NOMO-1 (cell line): Measurements from ENCODE around the gene RAB33A.

Source experiments
- DNase-seq, 2 experiments: peaks; one replicate each; lab custom pipeline; 2025; ENCODE audit not compliant: unreplicated experiment in 2 of 2; lab: John Stamatoyannopoulos, UW

Gene RAB33A

DNA sequence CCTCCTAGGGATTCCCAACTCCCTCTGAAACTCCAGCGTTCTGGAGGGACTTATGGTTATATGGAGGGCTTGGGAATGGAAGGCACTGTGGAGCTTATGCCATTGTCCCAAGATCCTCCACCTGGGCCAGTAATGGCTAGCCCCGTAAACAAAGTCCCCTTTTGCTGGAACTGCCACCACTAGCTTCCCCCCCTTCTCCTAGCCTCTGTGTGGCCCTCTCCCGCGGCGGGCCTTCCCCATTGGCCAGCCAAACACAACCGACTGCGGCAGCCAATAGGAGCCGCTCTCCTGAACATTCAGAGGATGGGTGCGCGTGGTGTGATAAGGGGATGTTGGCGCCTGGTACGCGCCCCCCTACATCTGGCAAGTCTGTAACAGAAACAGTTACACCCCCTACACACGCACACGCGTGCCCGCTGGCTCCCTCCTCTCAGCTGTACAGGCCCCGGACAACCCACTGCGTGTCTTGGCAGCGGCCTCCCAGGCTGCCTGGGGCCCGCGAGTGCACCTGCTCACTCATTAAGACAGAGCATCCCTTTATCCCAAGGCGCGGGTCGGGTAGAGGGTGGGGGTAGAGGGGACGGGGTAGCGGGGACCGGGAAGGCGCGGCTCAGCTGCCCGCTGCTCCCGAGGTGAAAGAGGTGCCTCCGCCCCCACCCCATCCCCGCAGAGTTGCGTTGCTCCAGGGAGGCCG is 863 bp upstream of the RAB33A start:
- peak; percentile 16 to 56 for DNase-seq

DNA sequence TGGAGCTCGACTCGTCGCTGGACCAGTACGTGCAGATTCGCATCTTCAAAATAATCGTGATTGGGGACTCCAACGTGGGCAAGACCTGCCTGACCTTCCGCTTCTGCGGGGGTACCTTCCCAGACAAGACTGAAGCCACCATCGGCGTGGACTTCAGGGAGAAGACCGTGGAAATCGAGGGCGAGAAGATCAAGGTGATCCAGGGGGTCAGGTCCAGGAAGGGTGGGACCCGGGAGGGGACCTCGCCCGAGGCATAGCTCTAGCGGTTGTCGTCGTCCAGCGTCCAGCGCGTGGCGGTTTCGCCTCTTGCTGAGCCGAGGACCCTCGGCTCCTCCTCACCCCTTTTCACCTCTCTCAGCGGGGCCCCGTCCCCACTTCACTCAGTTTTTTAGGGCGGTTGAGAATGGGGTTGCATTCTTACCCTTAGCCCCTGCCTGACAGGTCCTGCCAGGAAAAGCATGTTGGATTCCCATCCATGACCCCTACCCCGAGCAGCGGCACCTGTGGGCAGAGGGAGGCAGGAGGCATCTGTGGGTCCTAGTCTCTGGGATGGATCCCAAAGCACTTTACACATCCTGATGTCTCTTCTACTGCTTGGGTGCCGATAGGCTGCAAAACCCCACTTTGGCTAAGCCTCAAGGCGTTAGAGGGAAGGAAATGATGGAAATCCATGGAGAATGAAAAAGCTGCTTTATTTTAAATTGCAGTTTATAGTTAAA is 524 bp downstream of the RAB33A start:
- DNase-seq = no peak

DNA sequence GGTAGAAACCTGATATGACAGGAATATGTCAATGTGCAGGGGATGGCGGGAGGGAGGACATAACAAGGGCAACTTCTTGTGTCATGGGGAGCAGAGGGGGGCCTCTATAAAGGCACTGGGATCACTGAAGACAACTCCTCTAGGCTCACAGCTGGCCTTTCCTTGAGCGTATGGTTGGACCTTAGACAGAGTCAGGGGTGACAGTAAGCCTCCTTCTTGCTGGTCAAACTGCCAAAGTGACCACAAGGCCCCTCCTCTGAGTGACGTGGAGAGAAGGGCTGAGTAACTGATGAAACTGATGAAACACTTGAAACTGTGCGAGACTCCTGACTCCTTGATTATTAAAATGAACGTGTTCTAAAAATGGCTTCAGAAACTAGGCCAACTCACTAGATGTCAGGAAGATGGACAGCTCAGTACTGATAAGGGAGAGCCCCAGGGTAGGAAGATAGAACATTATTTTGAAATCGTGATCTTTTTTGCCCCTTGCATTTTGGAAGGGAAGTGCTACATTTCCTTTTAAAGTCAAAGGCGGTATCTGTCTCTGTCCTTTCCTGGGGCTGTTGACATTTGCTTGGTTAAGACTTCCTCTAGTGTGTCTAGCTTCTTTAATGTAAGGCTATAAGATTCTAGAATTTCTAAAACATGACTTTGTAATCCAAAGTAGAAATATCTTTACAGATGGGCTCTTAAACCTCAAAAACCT is 1.6 kb downstream of the RAB33A start:
- peak; percentile 66 to 87 for DNase-seq

DNA sequence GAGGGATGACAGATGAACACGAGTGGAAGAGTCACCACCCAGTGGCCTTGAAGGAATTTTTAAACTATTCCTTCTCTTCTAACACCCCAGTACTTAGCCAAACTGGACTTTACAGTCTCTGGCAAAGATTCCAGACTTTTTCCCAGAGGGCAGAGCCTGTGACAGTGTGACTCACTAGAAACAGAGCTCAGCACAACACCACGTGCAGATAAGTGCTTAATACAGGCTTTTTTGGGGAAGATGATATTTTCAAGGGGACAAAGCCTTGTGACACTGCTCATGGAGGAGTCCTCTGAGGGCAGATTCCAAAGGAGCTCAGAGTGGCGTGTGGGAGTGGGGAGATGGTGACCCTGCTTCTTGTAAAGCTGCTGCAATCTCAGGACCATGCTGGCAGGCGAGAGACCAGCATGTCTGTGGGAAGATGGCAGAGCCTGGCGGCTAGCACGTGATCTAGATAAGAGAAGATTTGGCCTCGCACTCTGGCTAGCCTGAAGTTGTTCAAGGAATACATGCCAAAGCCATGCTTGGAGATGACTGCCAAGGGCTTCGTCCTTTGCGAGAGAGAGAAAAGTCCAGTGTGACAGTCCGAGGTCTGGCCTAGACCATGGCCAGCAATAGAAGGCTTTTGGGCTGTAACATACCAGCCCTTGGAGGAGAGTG is 2.4 kb downstream of the RAB33A start:
- no peak for DNase-seq

DNA sequence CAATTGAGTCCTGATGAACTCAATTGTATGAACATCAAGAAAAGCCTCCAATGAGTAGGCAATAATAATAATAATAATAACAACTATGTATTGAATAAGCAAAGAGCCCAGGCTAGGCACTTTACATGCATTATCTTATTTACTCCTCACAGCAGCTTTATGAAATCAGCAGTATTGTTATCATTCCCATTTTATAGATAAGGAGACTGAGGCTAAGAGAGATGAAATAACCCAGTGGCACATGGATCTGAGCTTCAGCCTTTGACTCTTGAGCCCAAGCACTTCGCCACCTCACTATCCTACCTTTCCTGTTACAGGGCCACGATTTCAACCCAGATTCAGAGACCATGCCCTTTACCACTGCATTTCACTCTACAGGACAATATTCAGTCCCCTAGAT is 3.2 kb downstream of the RAB33A start:
- DNase-seq = no peak

DNA sequence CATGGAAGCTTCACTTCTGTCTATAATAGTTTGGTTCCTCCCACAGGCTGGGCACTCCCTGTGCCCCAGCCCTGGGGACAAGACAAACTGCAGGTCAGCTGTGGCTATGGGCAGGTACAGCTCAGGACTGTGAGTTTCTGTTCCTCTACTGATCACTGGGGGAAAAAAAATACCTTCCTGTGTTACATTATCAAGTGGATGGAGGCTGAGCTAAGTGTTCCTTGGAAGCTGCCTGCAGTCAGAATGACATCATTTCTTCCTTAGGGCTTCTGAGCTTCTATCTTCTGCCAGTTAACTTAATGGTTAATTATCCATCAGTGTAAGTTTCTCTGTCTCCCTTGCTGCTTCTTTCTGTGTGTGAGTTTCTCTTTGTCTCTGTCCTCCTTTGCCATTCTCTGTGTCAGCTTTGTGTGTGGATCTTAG is 4.6 kb downstream of the RAB33A start:
- peak; percentile 28 to 72 for DNase-seq

DNA sequence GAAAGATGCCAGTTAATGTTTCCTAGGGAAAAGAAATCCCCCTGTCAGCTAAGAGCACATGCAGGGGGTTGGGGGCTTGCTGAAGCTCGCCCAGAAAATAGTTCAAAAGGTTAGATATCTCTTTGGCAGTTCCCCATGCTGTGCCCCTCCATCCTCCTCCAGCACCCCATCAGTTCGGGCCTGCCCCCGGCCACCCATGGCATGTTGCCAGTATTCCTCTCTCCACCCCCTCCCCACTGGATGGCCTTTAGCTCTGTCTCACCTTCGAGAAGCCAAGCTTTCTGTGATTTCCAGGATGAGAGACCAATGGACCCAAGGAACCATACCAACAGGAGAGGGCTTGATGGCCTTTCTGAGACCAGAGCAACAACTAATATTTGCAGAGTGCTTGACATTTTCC is 5.2 kb downstream of the RAB33A start:
- DNase-seq = no peak

DNA sequence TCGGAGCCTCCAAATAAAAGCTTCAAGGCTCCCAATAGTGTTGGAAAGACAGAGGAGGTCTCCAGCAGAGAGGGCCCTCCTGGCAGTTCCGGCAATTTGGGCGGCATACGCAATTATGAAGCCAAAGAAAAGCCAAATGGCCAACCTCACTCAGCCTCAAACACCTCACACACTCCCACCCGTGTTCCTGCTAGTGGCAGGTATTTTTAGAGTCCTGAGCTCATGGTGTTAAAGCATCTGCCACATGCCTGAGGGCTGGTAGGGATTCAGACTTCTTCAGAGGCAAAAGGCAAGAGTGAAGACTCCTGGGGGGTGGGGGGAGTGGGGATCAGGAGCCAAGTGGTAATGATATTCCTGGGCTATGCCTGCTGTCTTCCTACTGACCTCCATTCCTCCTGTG is 7.4 kb downstream of the RAB33A start:
- no peak for DNase-seq

DNA sequence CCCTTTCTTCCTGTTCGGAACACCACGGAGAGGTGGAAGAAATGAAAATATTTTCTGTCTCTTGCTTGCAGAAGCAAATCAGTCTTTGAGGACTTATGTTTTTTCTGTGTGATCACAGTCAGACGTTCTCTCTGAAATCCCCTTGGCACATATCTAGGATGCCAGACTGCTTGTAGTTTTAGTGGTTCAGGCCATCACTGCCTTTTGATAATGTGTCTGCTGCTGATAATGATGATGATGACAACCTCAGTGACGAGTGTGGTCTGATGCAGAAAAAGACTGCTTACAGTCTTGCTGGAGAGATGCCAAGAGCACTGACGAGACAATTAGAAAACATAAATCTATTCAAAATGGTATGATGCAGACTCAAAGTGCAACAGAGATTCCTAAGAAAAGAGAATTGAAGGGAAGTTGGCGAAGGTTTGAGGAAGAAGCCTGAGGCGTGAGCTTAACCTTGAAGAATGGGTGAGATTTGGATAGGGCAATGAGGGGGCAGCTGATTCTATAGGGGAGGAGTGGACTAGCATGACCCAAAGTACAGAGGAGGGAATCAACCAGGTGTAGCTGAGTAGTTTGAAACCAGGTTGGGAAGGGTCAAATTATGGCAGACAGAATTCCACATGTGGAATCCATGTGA is 7.9 kb downstream of the RAB33A start:
- no peak for DNase-seq

DNA sequence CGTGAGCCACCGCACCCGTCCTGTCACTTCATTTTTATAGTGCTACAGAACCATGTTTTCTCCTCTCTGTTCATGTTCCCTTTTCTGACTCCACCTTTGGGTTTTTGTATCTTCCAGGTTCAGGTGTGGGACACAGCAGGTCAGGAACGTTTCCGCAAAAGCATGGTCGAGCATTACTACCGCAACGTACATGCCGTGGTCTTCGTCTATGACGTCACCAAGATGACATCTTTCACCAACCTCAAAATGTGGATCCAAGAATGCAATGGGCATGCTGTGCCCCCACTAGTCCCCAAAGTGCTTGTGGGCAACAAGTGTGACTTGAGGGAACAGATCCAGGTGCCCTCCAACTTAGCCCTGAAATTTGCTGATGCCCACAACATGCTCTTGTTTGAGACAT is 12.4 kb downstream of the RAB33A start:
- no peak for DNase-seq

DNA sequence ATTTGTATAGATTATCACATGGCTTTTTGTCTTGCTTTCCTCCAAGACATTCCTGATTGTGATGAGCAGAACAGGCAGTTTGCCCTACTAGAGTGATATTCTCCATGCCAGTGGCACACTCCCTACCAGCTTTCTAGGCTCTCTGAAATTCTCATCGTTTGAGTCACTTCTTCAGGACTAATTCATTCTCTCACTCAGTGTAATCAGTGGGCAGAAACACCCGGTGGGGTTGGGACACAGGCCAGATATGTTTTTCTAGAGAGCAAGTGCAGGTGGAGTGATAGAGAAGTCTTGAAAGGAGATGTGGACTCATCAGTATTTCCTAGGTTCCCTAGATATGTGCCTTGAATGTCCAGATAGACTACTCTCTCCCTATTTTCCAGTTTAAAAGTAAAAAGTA is 13.1 kb downstream of the RAB33A start:
- DNase-seq = no peak

DNA sequence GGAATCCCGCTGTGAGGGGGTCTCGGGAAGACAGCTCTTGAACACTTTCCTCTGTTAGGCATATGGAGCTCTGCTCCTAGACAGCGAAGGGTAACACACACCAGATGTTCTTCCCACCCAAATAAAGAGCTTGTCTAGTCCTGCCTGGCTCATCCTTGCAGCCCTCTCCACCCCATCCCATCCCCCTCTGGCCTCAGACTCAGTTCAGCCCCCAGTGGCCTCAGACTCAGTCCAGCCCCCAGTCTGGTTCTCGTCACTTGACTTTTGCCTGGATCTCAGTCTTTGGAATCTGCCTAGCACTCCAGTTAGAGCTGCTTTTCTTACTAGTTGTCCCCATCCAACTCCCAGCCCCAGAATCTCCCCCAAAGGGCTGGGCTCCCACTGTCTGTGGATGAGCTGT is 14.9 kb downstream of the RAB33A start:
- no peak for DNase-seq

DNA sequence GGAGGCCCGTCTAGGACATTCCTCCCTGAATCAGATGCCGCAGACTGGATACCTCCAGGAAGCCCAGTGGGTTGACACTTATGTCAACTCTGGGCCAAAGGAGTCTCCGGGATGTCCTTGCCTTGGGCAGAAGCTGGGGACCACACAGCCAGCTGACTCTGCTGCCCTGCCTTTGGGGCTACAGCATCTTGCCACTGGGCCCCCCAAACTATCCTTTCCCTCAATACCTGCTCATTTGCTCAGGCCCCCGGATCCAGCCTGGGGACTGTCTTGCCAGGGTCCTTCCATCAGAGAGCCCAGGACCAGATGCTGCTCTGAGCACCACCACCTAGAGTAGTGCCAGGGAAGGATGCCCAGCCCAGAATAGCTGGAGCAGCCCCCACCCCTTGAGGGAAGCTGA is 19.0 kb downstream of the RAB33A start:
- DNase-seq = no peak

DNA sequence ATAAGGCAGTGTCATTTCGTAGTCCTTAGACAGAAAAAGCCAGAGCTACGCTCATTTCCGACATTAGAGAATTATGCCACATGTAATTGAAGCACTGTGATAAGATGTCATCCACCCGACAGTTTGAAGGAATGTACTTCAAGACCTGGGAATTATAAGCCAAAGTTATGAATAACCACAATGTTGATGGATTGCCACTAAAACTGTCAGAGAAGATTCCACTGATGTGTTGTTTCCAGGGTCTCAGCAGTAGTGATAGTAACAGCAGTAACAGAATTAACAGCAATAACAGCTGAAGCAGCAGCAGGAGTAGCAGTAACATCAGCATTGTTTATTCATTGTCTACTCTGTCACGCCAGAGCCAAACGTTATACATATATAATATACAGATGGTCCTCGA is 24.7 kb downstream of the RAB33A start:
- DNase-seq = no peak

DNA sequence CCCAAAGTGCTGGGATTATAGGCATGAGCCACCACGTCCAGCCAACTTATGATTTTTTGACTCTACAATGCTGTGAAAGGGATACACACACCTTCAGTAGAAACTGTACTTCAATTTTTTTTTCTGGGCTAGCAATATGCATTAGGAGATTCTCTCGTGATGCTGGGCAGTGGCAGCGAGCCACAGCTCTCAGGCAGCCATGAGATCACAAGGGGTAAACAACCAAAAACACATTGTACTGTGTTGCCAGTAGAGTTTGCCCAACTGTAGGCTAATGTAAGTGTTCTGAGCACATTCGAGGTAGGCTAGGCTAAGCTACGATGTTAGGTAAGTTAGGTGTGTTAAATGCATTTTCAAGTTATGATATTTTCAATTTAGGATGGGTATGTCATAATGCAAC is 25.7 kb downstream of the RAB33A start:
- DNase-seq = no peak

DNA sequence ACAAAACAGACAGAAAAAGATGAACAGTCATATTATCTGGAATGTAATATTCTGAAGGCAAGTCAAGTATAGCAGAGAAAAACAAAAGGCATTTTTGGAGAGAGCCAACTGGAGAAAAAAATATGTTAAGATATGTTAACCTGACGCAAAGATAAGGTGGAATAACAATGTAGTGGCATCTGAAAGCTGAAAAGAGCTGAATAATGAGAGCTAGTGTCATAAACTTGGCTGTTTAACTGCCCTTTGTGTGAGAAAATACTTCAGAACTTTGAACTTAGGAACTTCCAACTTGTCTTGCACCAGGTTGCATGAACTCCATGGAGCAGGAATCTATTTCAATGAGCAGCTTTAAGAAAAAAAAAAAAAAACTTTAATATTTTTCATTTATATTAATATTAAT is 32.9 kb downstream of the RAB33A start:
- DNase-seq = no peak

DNA sequence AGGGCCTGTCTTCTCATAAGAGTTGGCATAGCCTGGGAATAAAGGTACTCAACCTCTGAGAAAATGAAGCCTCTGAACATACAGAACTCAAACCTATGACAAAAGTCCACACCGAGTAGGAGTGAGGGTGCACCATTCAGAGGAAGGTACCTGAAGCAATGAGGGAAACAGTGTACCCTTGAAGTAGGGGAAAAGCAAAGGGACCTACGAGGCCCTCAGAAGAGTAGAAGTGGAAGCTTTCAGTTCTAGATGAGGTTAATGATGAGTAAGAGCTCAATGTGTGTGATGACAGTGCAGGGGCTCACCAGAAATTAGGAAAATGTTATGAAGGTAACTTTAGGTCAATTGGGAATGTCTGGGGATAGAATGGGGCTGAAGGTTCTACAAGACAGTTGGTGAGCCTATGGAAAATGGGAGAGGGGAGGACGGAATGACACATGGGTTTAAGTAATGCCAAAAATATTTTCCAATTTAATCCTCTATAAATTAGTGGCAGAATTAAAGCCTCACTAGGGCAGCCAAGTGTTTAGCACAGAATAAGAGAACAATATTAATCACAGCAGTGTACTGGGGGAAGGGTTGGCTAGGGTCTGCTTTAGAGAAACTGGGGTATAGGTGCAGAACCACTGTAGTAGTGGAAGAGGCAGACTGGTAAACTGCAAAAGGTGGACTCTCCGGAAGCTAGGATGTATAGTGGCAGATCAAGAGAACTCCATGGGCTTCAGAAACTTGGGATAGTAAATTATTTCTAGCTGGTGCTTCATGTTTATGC is 39.8 kb downstream of the RAB33A start:
- DNase-seq = no peak

DNA sequence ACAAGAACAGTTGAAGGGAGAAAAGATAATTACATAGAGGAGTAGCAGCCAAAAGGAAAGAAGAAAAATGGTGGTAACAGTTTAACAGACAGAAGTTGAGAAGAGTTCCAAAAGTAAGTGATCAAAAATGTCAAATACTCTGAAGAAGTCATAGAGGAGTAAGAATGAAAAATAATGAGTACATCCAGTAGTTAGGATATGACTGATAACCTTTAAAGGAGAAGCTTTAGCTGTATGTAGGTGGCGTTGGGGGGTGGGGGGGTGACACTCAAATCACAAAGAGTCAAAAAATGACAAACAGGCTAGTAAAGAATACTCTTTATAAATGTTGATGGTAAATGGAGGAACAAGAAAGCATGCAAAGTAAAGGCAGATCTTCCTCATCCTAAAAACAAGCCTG is 40.6 kb downstream of the RAB33A start:
- DNase-seq = no peak

DNA sequence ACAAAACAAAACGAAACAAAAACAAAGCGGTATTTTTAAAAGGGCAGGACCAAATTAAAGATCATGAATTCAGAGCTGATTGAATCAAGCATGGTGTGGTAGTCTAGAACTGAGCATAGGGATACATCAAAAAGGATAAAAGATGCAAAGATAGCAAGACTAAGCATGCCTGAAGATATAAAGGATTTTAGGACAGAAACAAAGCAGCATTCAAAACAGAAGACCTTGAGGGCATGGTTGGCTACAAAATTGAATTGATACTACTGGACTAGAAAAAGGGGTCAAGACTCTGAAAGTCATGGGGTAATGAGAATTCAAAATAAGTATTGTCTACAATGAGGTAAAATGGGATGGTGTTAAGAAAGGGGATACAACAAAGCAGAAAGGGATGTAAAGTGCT is 41.6 kb downstream of the RAB33A start:
- no peak for DNase-seq

DNA sequence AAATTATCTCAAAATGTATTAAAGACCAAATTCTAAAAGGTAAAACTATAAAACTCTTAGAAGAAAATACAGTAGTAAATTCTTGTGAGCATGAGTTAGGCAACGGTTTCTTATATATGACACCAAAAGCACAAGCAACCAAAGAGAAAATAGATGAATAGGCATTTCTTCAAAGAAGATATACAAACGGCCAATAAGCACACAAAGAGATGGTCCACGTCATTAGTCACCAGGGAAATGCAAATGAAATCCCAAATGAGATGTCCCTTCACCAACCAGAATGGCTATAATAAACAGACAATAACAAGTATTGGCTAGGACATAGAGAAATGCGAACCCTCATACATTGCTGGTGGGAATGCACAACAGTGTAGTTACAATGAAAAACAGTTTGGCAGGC is 44.6 kb downstream of the RAB33A start:
- no peak for DNase-seq
